ENCODE data around the gene TTPAL. TPM values are rescaled to one million over a fixed set of nuclear protein-coding genes. Genes with fewer than 3 reads are reported as not detected.

Gene TTPAL
- total and polyA plus RNA-seq, 10 donors, result 3.5 to 16.3 (median 11.8) TPM

- H3K27ac ChIP-seq, result peak overlapping the region in 7 of 8 donors; percentile 51 to 84 (median 72)
- 46 to 89% (median 68%) methylated on average over 3 of the region's 3 CpGs for WGBS, 5 donors
- no peak for DNase-seq
- TF ChIP-seq CTCF (IDR thresholded peaks at IDR 0.05 in 8 of 11, conservative IDR thresholded peaks at IDR 0.05 in 3 of 11) (no peak), POLR2AphosphoS5 (IDR thresholded peaks at IDR 0.05) (no peak), POLR2A (IDR thresholded peaks at IDR 0.05) (no peak)
- peak overlapping the region in 1 of 8 donors; percentile 50 for H3K4me3 ChIP-seq
- no peaks in the 10 kb centered on the region for H3K27me3 ChIP-seq (replicated peaks in 1 of 7)
- H3K36me3 ChIP-seq, result peaks cover 0 to 100% (median 90%) of the 10 kb centered on the region in 6 donors
- no peaks in the 10 kb centered on the region for H3K9me3 ChIP-seq
- peaks cover 0 to 46% (median 4%) of the 10 kb centered on the region in 6 donors for H3K4me1 ChIP-seq
- intact Hi-C loops (cut with DNase I; ENCODE audit: low total_unique reads), result no loop called here
These were observed 20.3 kb downstream of the TTPAL start for GRCh38 chr20:44495802-44496481.

- Histone ChIP-seq H3K27me3 (replicated peaks in 1 of 7) (no peaks in the 10 kb centered on the region), H3K36me3 (peaks cover 0 to 100% (median 91%) of the 10 kb centered on the region in 6 donors), H3K4me3 (no peak overlapping the region), H3K4me1 (peaks cover 0 to 39% (median 3%) of the 10 kb centered on the region in 6 donors), H3K27ac (peak overlapping the region in 4 of 8 donors; percentile 72 to 84 (median 80)), H3K9me3 (no peaks in the 10 kb centered on the region)
- no peak for TF ChIP-seq POLR2A (IDR thresholded peaks at IDR 0.05)
- no peak for TF ChIP-seq POLR2AphosphoS5 (IDR thresholded peaks at IDR 0.05)
- TF ChIP-seq CTCF (IDR thresholded peaks at IDR 0.05 in 8 of 11, conservative IDR thresholded peaks at IDR 0.05 in 3 of 11), result no peak
- DNase-seq, result no peak
- intact Hi-C loops (cut with DNase I; ENCODE audit: low total_unique reads), result no loop called here
- 71 to 86% (median 83%) methylated on average over 3 of the region's 3 CpGs for WGBS, 5 donors
These were observed 21.3 kb downstream of the TTPAL start for GRCh38 chr20:44496976-44497375.

GRCh38 chr20:44497761-44498160 is 22.1 kb downstream of the TTPAL start:
- no peak for DNase-seq
- Histone ChIP-seq H3K27ac (peak overlapping the region in 1 of 8 donors; percentile 84), H3K27me3 (replicated peaks in 1 of 7) (no peaks in the 10 kb centered on the region), H3K4me1 (peaks cover 0 to 33% (median 3%) of the 10 kb centered on the region in 6 donors), H3K9me3 (no peaks in the 10 kb centered on the region), H3K4me3 (no peak overlapping the region), H3K36me3 (peaks cover 0 to 100% (median 92%) of the 10 kb centered on the region in 6 donors)
- WGBS, 5 donors, result 82 to 92% (median 86%) methylated on average over 3 of the region's 3 CpGs
- intact Hi-C loops (cut with DNase I; ENCODE audit: low total_unique reads), result no loop called here
- TF ChIP-seq POLR2AphosphoS5 (IDR thresholded peaks at IDR 0.05) (no peak), POLR2A (IDR thresholded peaks at IDR 0.05) (no peak)

- TF ChIP-seq POLR2AphosphoS5 (IDR thresholded peaks at IDR 0.05) (no peak), CTCF (IDR thresholded peaks at IDR 0.05 in 8 of 11, conservative IDR thresholded peaks at IDR 0.05 in 3 of 11) (no peak), POLR2A (IDR thresholded peaks at IDR 0.05) (no peak)
- Histone ChIP-seq H3K27me3 (replicated peaks in 1 of 7) (no peaks in the 10 kb centered on the region), H3K4me3 (no peak overlapping the region), H3K9me3 (no peaks in the 10 kb centered on the region), H3K36me3 (peaks cover 4 to 100% (median 98%) of the 10 kb centered on the region in 6 donors), H3K4me1 (peaks cover 0 to 25% (median under 1%) of the 10 kb centered on the region in 6 donors), H3K27ac (no peak overlapping the region)
- intact Hi-C loops (cut with DNase I; ENCODE audit: low total_unique reads), result no loop called here
- no peak for DNase-seq
- WGBS, 5 donors, result 85 to 94% (median 92%) methylated on average over 3 of the region's 3 CpGs
These were observed 24.5 kb downstream of the TTPAL start for GRCh38 chr20:44500221-44500620.

Measured in spleen (tissue), 11 donors.